Measurements from ENCODE around the gene SIGLEC1. TPM values are rescaled to one million over a fixed set of nuclear protein-coding genes. Genes with fewer than 3 reads are reported as not detected.
A peak's percentile ranks its signal among the peaks of the same experiment; 100 is the strongest.

The SIGLEC1 gene
- total and polyA plus RNA-seq, 5 donors from 2014 or later, result not detected

- Mint-ChIP-seq H3K27ac (no peak overlapping the region), H3K4me3 (no peak overlapping the region)
Observed at GRCh38 chr20:3720068-3720467, 7.7 kb upstream of the SIGLEC1 start.

DNA sequence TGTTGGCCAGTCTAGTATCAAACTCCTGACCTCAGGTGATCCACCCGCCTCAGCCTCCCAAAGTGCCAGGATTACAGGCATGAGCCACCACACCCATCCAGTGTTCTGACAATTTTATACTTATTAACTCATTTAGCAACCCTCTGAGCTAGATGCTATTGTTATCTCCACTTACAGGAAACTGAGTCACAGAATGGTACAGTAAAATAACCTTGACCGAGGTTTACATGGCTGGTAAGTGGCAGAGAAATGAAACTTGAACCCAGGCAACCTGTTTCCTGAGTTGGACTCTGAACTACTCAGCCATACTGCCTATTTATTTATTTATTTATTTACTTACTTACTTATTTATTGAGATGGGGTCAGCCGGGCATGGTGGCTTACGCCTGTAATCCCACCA lies 6.6 kb upstream of the SIGLEC1 start:
- H3K27me3 Mint-ChIP-seq, result peaks cover 44% of the 10 kb centered on the region
- no peak overlapping the region for H3K27ac Mint-ChIP-seq
- Histone ChIP-seq H3K4me1 (ENCODE audit: control insufficient read depth, insufficient read depth, low read length, poor library complexity, severe bottlenecking) (no peaks in the 10 kb centered on the region), H3K9me3 (ENCODE audit: control insufficient read depth in 2 of 2, low read length in 2 of 2) (no peaks in the 10 kb centered on the region), H3K27me3 (ENCODE audit: control insufficient read depth, insufficient read depth, low read length) (peaks cover 5% of the 10 kb centered on the region), H3K36me3 (ENCODE audit: control insufficient read depth, insufficient read depth, low read length) (no peaks in the 10 kb centered on the region), H3K4me3 (ENCODE audit: low read depth, low read length) (no peak overlapping the region), H3K27ac (ENCODE audit: insufficient read depth, low read length, poor library complexity, severe bottlenecking) (no peak overlapping the region)
- H3K4me3 Mint-ChIP-seq, result no peak overlapping the region
- DNase-seq (no peak), ATAC-seq (ENCODE audit: low read depth in 2 of 2) (no peak)
- H3K4me1 Mint-ChIP-seq, result peaks cover 0 to 3% (median 1%) of the 10 kb centered on the region in 4 donors
- no peaks in the 10 kb centered on the region for H3K36me3 Mint-ChIP-seq
- H3K9me3 Mint-ChIP-seq, result no peaks in the 10 kb centered on the region

More at GRCh38 chr20:3720068-3720467, 7.7 kb upstream of the SIGLEC1 start:
- no peak overlapping the region for H3K4me3 ChIP-seq (ENCODE audit: low read depth, low read length)
- no peak overlapping the region for H3K27ac ChIP-seq (ENCODE audit: insufficient read depth, low read length, poor library complexity, severe bottlenecking)
- ATAC-seq (ENCODE audit: low read depth in 2 of 2) (no peak), DNase-seq (no peak)
- H3K36me3 ChIP-seq (ENCODE audit: control insufficient read depth, insufficient read depth, low read length), result no peaks in the 10 kb centered on the region
- H3K9me3 ChIP-seq (ENCODE audit: control insufficient read depth in 2 of 2, low read length in 2 of 2), result no peaks in the 10 kb centered on the region
- H3K27me3 ChIP-seq (ENCODE audit: control insufficient read depth, insufficient read depth, low read length), result peaks cover 5% of the 10 kb centered on the region
- no peaks in the 10 kb centered on the region for H3K4me1 ChIP-seq (ENCODE audit: control insufficient read depth, insufficient read depth, low read length, poor library complexity, severe bottlenecking)
- no peaks in the 10 kb centered on the region for H3K9me3 Mint-ChIP-seq
- peaks cover 54% of the 10 kb centered on the region for H3K27me3 Mint-ChIP-seq
- H3K4me1 Mint-ChIP-seq, result peaks cover 0 to 3% (median 1%) of the 10 kb centered on the region in 4 donors
- H3K36me3 Mint-ChIP-seq, result no peaks in the 10 kb centered on the region

DNA sequence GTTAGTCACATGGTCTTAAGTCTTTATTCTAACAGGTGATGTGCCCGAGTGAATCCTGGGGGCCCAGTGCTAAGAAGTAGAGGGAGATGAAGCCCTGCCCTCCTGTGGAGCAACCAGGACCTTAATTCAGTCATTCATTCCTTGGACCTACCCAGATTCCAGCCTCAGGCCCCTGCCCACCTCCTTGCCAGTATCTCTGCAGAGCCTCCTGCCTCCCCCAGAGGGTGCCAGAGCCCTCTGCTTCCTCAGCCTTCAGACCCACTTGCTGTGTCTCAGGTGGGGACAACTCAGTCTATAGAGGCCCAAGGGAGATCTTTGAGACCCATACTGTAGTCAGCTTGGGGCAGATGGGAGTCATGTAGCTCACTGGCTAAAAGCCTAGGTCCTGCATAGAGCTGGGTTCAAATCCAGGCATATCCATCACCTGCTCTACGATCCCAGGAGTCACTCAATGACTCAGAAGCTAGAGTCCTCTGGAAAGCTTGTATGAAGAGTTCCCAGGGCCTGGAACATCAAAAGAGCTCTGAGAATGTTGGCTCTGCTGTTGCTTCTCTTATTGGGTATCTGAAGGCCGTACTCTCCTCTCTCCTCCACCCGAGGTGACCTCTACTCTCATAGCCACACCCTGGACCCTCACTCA lies 3.9 kb upstream of the SIGLEC1 start:
- Histone ChIP-seq H3K36me3 (ENCODE audit: control insufficient read depth, insufficient read depth, low read length) (no peaks in the 10 kb centered on the region), H3K4me3 (ENCODE audit: low read depth, low read length) (no peak overlapping the region), H3K9me3 (ENCODE audit: control insufficient read depth in 2 of 2, low read length in 2 of 2) (no peaks in the 10 kb centered on the region), H3K27ac (ENCODE audit: insufficient read depth, low read length, poor library complexity, severe bottlenecking) (no peak overlapping the region), H3K4me1 (ENCODE audit: control insufficient read depth, insufficient read depth, low read length, poor library complexity, severe bottlenecking) (no peaks in the 10 kb centered on the region), H3K27me3 (ENCODE audit: control insufficient read depth, insufficient read depth, low read length) (peaks cover 5% of the 10 kb centered on the region)
- Mint-ChIP-seq H3K9me3 (no peaks in the 10 kb centered on the region), H3K4me3 (no peak overlapping the region), H3K27ac (no peak overlapping the region), H3K36me3 (no peaks in the 10 kb centered on the region), H3K27me3 (peaks cover 31% of the 10 kb centered on the region), H3K4me1 (peaks cover 0 to 3% (median 1%) of the 10 kb centered on the region in 4 donors)
- DNase-seq, result peak in 2 of 3 donors; percentile 16 to 45
- ATAC-seq (ENCODE audit: low read depth in 2 of 2), result peak in 1 of 2 donors; percentile 52

DNA sequence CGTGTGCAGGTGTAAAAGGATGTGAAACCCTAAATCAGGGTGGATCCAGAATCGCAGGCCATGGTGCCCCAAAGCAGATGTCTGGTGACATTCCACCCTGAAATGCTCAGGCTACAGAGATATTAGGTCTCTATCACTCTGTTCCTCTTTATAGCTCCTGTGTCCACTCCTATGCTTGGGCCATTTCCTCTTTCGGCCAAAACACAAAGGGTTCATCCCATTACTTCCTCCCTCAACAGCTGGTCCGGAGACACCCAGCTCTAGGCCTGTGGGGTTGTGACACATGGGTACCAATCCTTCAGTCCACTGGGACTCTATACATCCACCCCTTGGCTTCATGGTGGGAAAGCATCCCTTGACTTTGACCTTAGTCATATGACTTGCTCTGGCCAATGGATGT lies 1.7 kb upstream of the SIGLEC1 start:
- no peak overlapping the region for H3K4me3 Mint-ChIP-seq
- no peaks in the 10 kb centered on the region for H3K27me3 ChIP-seq (ENCODE audit: control insufficient read depth, insufficient read depth, low read length)
- no peak overlapping the region for H3K4me3 ChIP-seq (ENCODE audit: low read depth, low read length)
- H3K9me3 Mint-ChIP-seq, result no peaks in the 10 kb centered on the region
- H3K4me1 Mint-ChIP-seq, result no peaks in the 10 kb centered on the region
- H3K4me1 ChIP-seq (ENCODE audit: control insufficient read depth, insufficient read depth, low read length, poor library complexity, severe bottlenecking), result no peaks in the 10 kb centered on the region
- no peaks in the 10 kb centered on the region for H3K9me3 ChIP-seq (ENCODE audit: control insufficient read depth in 2 of 2, low read length in 2 of 2)
- H3K36me3 ChIP-seq (ENCODE audit: control insufficient read depth, insufficient read depth, low read length), result no peaks in the 10 kb centered on the region
- DNase-seq (no peak), ATAC-seq (ENCODE audit: low read depth in 2 of 2) (no peak)
- no peaks in the 10 kb centered on the region for H3K36me3 Mint-ChIP-seq
- H3K27ac Mint-ChIP-seq, result no peak overlapping the region
- H3K27ac ChIP-seq (ENCODE audit: insufficient read depth, low read length, poor library complexity, severe bottlenecking), result no peak overlapping the region
- peaks cover 19% of the 10 kb centered on the region for H3K27me3 Mint-ChIP-seq

DNA sequence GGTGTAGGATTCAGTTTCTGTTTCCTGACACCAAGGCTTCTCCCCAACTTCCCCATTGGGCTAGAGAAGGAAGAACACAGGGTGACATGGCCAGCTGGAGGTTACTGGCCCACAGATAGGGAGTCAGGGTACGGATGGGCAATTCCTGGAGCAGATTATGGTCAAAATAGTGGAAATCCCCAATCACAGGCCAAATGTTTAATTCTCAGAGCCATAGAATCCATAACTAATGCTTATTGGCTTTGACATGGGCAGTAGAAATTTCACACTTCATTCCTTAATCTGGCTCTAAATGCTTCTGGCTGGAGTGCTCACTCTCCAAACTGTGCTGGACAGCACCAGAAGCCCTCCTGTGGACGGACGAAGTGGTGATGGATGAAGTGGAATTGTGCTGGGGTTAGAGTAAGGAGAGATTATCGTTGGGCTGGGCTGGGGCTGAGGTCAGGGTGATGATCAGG lies 887 bp downstream of the SIGLEC1 start:
- no peak overlapping the region for H3K4me3 Mint-ChIP-seq
- H3K27me3 Mint-ChIP-seq, result peaks cover 12% of the 10 kb centered on the region
- no peaks in the 10 kb centered on the region for H3K4me1 ChIP-seq (ENCODE audit: control insufficient read depth, insufficient read depth, low read length, poor library complexity, severe bottlenecking)
- no peak overlapping the region for H3K27ac Mint-ChIP-seq
- no peaks in the 10 kb centered on the region for H3K9me3 Mint-ChIP-seq
- H3K27me3 ChIP-seq (ENCODE audit: control insufficient read depth, insufficient read depth, low read length), result no peaks in the 10 kb centered on the region
- no peak overlapping the region for H3K4me3 ChIP-seq (ENCODE audit: low read depth, low read length)
- H3K36me3 ChIP-seq (ENCODE audit: control insufficient read depth, insufficient read depth, low read length), result no peaks in the 10 kb centered on the region
- DNase-seq (no peak), ATAC-seq (ENCODE audit: low read depth in 2 of 2) (no peak)
- no peaks in the 10 kb centered on the region for H3K4me1 Mint-ChIP-seq
- H3K27ac ChIP-seq (ENCODE audit: insufficient read depth, low read length, poor library complexity, severe bottlenecking), result no peak overlapping the region
- H3K36me3 Mint-ChIP-seq, result no peaks in the 10 kb centered on the region
- H3K9me3 ChIP-seq (ENCODE audit: control insufficient read depth in 2 of 2, low read length in 2 of 2), result no peaks in the 10 kb centered on the region

DNA sequence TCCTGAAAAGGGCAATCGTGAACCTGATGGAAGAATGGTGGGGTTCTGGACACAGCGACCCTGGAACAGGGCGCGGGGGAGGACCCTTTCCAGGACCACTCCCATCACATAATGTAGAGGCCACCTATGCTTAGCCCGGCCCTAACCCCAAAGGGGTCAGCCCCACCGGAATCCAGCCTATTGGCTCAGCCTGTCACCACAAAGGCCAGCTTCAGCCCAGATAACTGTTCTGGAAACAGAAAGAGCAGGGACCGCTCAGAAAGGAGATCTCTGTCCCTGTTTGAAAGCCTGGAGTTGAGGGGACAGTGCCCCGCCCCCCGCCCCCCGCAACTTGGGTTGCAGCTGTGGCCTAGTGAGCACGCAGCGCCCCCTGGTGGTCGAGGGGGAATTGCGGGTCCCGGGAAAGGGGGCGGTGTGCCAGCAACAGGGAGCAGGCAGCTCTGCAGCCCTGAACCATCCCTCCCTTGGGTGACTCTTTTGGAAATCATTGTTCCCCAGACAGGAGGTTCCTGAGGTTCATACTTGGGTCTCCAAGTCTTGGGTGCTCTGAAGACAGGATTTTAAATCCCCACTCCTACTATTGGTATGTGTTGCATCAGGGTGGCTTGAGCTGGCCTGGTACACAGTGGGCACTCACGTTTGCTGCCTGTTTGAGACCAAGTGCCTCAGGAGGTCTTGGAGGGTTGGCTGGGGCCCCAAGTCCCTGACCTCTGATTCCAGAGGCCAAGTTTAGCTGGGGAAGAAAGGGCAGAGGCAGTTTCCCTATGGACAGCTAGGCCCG lies 1.5 kb downstream of the SIGLEC1 start:
- peak; percentile 53 to 60 (median 56) for DNase-seq
- H3K4me3 Mint-ChIP-seq, result no peak overlapping the region
- H3K27ac Mint-ChIP-seq, result no peak overlapping the region
- no peaks in the 10 kb centered on the region for H3K27me3 ChIP-seq (ENCODE audit: control insufficient read depth, insufficient read depth, low read length)
- H3K36me3 ChIP-seq (ENCODE audit: control insufficient read depth, insufficient read depth, low read length), result no peaks in the 10 kb centered on the region
- no peaks in the 10 kb centered on the region for H3K9me3 Mint-ChIP-seq
- H3K27me3 Mint-ChIP-seq, result peaks cover 11% of the 10 kb centered on the region
- ATAC-seq (ENCODE audit: low read depth in 2 of 2), result peak; percentile 45 to 58
- H3K4me1 ChIP-seq (ENCODE audit: control insufficient read depth, insufficient read depth, low read length, poor library complexity, severe bottlenecking), result no peaks in the 10 kb centered on the region
- no peaks in the 10 kb centered on the region for H3K4me1 Mint-ChIP-seq
- no peak overlapping the region for H3K4me3 ChIP-seq (ENCODE audit: low read depth, low read length)
- H3K36me3 Mint-ChIP-seq, result no peaks in the 10 kb centered on the region
- H3K9me3 ChIP-seq (ENCODE audit: control insufficient read depth in 2 of 2, low read length in 2 of 2), result no peaks in the 10 kb centered on the region
- no peak overlapping the region for H3K27ac ChIP-seq (ENCODE audit: insufficient read depth, low read length, poor library complexity, severe bottlenecking)

DNA sequence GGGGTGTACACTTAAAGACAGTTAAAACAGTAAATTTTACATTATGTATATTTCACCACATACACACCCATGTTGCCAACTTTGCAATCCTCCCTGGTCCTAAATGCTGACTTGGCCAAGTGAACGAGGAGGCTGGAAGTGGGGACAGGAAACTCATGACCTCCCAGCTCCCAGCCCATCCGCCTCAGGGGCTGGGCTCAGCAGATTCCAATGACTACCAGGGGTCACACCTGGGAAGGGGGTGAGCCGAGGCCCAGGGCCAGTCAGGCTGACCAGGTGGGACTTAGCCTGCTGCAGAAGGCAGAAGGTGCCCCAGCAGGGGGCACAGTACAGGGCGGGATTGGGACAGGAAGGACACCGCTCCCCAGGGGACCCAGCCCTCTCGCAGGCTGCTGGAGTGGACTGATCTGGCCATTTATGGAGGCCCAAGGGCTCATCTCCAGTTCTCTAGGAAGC lies 2.4 kb downstream of the SIGLEC1 start:
- Histone ChIP-seq H3K4me3 (ENCODE audit: low read depth, low read length) (no peak overlapping the region), H3K9me3 (ENCODE audit: control insufficient read depth in 2 of 2, low read length in 2 of 2) (no peaks in the 10 kb centered on the region), H3K36me3 (ENCODE audit: control insufficient read depth, insufficient read depth, low read length) (no peaks in the 10 kb centered on the region), H3K27ac (ENCODE audit: insufficient read depth, low read length, poor library complexity, severe bottlenecking) (no peak overlapping the region), H3K27me3 (ENCODE audit: control insufficient read depth, insufficient read depth, low read length) (no peaks in the 10 kb centered on the region), H3K4me1 (ENCODE audit: control insufficient read depth, insufficient read depth, low read length, poor library complexity, severe bottlenecking) (no peaks in the 10 kb centered on the region)
- peak overlapping the region in 1 of 4 donors; percentile 78 for H3K4me3 Mint-ChIP-seq
- no peaks in the 10 kb centered on the region for H3K9me3 Mint-ChIP-seq
- DNase-seq, result no peak
- no peak overlapping the region for H3K27ac Mint-ChIP-seq
- no peaks in the 10 kb centered on the region for H3K4me1 Mint-ChIP-seq
- H3K27me3 Mint-ChIP-seq, result peaks cover 7% of the 10 kb centered on the region
- no peak for ATAC-seq (ENCODE audit: low read depth in 2 of 2)
- no peaks in the 10 kb centered on the region for H3K36me3 Mint-ChIP-seq
